ENCODE measurements around the gene ZWILCH. TPM values are rescaled to one million over a fixed set of nuclear protein-coding genes. Genes with fewer than 3 reads are reported as not detected.
A peak's percentile ranks its signal among the peaks of the same experiment; 100 is the strongest.
"Not testable (repeated sequence)": the region's sequence is repeated elsewhere in the genome, so short reads cannot be mapped to it uniquely, and the experiment has no call there.

The ZWILCH gene
- total RNA-seq, 1 donor, result 36.5 TPM

DNA sequence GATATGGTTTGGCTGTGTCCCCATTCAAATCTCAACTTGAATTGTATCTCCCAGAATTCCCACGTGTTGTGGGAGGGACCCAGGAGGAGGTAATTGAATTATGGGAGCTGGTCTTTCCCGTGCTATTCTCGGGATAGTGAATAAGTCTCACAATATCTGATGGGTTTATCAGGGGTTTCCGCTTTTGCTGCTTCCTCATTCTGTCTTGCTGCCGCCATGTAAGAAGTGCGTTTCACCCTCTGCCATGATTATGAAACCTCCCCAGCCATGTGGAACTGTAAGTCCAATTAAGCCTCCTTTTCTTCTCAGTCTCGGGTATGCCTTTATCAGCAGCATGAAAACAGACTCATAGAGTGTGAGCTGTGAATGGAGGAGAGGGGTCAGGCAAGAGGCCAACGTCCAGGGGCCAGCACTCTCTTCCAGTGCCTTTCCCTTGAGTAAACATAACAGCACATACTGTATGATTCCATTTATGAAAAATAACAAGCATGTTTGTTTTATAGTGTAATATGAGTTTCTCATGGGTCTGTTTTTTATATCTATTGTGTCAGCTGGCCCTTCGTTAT, 76.9 kb downstream of the ZWILCH start:
- TF ChIP-seq CTCF (IDR thresholded peaks at IDR 0.05; ENCODE audit: insufficient read depth, low read length), result no peak
- peak; percentile 35 for DNase-seq (ENCODE audit: low read depth)
- no peak overlapping the region for H3K4me3 ChIP-seq (ENCODE audit: low read depth, low read length)

DNA sequence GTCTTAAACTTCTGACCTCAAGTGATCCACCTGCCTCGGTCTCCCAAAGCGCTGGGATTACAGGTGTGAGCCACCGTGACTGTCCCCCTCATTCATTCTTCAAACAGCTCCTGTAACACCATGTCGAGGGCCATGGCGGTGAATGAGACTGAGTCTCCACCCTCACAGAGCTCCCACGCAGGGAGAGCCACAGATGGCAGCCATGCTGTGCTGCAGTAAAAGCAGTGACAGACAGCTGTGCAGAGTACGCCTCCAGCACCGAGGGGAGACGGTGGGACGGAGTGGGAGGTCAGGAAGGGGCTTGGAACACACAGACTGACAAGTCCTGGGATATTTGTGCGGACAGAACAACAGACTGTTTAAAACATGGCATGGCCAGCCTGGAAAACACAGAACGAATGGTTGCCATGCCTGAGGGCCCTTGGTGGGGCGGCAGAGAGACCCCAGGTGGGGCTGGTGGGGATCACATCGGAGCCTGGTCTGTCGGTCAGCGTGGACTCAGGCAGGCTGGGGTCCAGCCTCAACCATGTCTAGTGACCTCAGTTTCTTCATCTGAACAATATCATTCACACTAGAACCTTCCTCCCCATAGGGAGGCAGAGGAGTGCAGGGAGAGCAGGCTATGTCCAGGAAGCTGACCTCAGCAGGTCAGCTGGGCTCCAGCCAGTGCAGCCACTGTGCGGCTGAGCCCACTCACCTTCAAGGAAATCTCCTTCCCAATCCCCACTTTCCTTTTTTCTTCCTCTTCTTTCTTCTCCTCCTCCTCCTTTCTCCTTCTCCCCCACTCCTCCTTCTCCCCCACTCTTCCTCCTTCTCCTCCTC, 81.2 kb downstream of the ZWILCH start:
- no peak for DNase-seq (ENCODE audit: low read depth)
- no peak for TF ChIP-seq CTCF (IDR thresholded peaks at IDR 0.05; ENCODE audit: insufficient read depth, low read length)
- H3K4me3 ChIP-seq (ENCODE audit: low read depth, low read length), result no peak overlapping the region

DNA sequence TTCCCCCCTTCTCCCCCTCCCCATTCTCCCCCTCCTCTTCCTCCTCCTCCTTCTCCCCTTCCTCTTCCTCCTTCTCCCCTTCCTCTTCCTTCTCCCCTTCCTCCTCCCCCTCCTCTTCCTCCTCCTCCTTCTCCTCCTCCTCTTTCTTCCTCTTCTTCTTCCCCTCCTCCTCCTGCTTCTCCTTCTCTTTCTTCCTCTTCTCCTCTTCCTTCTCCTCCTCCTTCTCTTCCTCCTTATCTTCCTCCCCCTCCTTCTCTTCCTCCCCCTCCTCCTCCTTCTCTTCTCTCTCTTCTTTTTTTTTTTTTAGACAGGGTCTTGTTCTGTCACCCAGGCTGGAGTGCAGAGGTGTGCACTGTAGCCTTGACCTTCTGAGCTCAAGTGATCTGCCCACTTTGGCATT, 81.9 kb downstream of the ZWILCH start:
- no peak for DNase-seq (ENCODE audit: low read depth)
- no peak overlapping the region for H3K4me3 ChIP-seq (ENCODE audit: low read depth, low read length)
- no peak for TF ChIP-seq CTCF (IDR thresholded peaks at IDR 0.05; ENCODE audit: insufficient read depth, low read length)

- no peak for DNase-seq (ENCODE audit: low read depth)
- no peak overlapping the region for H3K4me3 ChIP-seq (ENCODE audit: low read depth, low read length)
- no peak for TF ChIP-seq CTCF (IDR thresholded peaks at IDR 0.05; ENCODE audit: insufficient read depth, low read length)
These were observed 82.6 kb downstream of the ZWILCH start for GRCh38 chr15:66587749-66588148.

DNA sequence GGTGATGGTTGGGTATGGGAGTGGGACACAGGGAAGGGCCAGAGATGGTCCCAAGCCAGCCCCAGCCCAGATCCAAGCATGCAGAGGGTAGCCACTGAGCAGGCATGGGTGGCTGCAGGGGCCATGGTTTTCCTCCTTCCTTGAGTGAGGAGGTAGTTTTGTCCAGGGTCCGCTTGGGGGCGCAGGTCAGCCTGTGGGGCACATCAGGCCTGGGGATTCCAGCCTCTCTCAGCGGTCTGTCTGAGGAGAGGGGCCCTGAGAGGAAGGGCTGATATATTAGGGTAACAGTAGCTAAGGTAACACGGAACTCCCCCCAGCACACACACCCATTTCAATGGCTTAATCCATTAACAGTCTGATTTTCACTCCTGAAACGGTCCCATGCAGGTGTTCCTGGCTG, 83.4 kb downstream of the ZWILCH start:
- H3K4me3 ChIP-seq (ENCODE audit: low read depth, low read length), result no peak overlapping the region
- no peak for DNase-seq (ENCODE audit: low read depth)
- TF ChIP-seq CTCF (IDR thresholded peaks at IDR 0.05; ENCODE audit: insufficient read depth, low read length), result no peak

- DNase-seq (ENCODE audit: low read depth), result no peak
- no peak for TF ChIP-seq CTCF (IDR thresholded peaks at IDR 0.05; ENCODE audit: insufficient read depth, low read length)
- no peak overlapping the region for H3K4me3 ChIP-seq (ENCODE audit: low read depth, low read length)
These were observed 83.8 kb downstream of the ZWILCH start for GRCh38 chr15:66588971-66589370.

DNA sequence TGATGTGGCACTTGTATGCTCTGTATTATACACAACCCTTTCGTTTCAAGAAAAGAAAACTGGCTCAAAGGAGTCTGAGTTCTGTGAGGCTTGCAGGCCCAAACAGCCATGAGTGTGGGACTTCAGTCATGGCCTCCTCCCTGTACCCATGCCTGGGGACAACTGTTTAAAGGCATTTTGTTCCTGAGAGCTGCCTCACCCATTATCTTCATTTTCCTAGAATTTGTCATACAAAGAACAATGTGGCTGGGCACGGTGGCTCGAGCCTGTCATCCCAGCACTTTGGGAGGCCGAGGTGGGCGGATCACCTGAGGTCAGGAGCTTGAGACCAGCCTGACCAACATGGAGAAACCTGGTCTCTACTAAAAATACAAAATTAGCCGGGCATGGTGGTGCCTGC, 84.3 kb downstream of the ZWILCH start:
- not testable (repeated sequence) for DNase-seq (ENCODE audit: low read depth); H3K4me3 ChIP-seq (ENCODE audit: low read depth, low read length)

All from fibroblast of the aortic adventitia (primary cell).